Esophagus squamous epithelium (tissue), 4 donors: Measurements from ENCODE around the gene C10orf67.

Source experiments
- POLR2A ChIP-seq, 4 donors: fragments of 450-650 bp; IDR thresholded peaks; one replicate each; pipeline ENCODE4 v1.6.1; 2017; ENCODE audit warnings: antibody characterized with exemption in 4 of 4, mild to moderate bottlenecking in 4 of 4, moderate library complexity in 3 of 4
- TF ChIP-seq, protein P1 (sequence below), 6 experiments: fragments of 450-650 bp in 4 of 6; fragments of 200-600 bp in 2 of 6; sonication (generic) in 2 of 6; IDR thresholded peaks; one replicate each; pipeline ENCODE4 v1.5.1; 2016 to 2019; ENCODE audit warnings: antibody characterized with exemption in 6 of 6, mild to moderate bottlenecking in 4 of 6, moderate library complexity in 4 of 6

- TF ChIP-seq, protein P1, sequence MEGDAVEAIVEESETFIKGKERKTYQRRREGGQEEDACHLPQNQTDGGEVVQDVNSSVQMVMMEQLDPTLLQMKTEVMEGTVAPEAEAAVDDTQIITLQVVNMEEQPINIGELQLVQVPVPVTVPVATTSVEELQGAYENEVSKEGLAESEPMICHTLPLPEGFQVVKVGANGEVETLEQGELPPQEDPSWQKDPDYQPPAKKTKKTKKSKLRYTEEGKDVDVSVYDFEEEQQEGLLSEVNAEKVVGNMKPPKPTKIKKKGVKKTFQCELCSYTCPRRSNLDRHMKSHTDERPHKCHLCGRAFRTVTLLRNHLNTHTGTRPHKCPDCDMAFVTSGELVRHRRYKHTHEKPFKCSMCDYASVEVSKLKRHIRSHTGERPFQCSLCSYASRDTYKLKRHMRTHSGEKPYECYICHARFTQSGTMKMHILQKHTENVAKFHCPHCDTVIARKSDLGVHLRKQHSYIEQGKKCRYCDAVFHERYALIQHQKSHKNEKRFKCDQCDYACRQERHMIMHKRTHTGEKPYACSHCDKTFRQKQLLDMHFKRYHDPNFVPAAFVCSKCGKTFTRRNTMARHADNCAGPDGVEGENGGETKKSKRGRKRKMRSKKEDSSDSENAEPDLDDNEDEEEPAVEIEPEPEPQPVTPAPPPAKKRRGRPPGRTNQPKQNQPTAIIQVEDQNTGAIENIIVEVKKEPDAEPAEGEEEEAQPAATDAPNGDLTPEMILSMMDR (IDR thresholded peaks at IDR 0.05): no peak
- no peak for TF ChIP-seq POLR2A (IDR thresholded peaks at IDR 0.05)
These were observed 144.0 kb downstream of the C10orf67 start for GRCh38 chr10:23200586-23200985.
